ENCODE data around the gene TXNL1.

The TXNL1 gene

GRCh38 chr18:56562479-56562878 is 75.9 kb downstream of the TXNL1 start:
- Histone ChIP-seq H3K27me3 (ENCODE audit: insufficient read depth, poor library complexity, severe bottlenecking) (no peaks in the 10 kb centered on the region), H3K27ac (replicated peaks) (no peak overlapping the region), H3K4me3 (replicated peaks; ENCODE audit: insufficient read depth, low read length) (no peak overlapping the region)
- TF ChIP-seq SPI1 (IDR thresholded peaks at IDR 0.05; ENCODE audit: borderline replicate concordance, low read depth) (no peak), CTCF (IDR thresholded peaks at IDR 0.05; ENCODE audit: insufficient read depth, low read length) (no peak), REST (IDR thresholded peaks at IDR 0.05; ENCODE audit: insufficient replicate concordance, low read depth) (no peak), POLR2AphosphoS5 (IDR thresholded peaks at IDR 0.05; ENCODE audit: low read depth) (no peak), GABPA (IDR thresholded peaks at IDR 0.05; ENCODE audit: low read depth) (no peak)
- DNase-seq (ENCODE audit: low read depth in 1 of 2, low spot score in 1 of 2), result no peak

- TF ChIP-seq CTCF (IDR thresholded peaks at IDR 0.05; ENCODE audit: insufficient read depth, low read length) (no peak), POLR2AphosphoS5 (IDR thresholded peaks at IDR 0.05; ENCODE audit: low read depth) (no peak), GABPA (IDR thresholded peaks at IDR 0.05; ENCODE audit: low read depth) (no peak), REST (IDR thresholded peaks at IDR 0.05; ENCODE audit: insufficient replicate concordance, low read depth) (no peak), SPI1 (IDR thresholded peaks at IDR 0.05; ENCODE audit: borderline replicate concordance, low read depth) (peak; percentile 50; the same call in 1 of the 2 replicates)
- Histone ChIP-seq H3K27ac (replicated peaks) (no peak overlapping the region), H3K4me3 (replicated peaks; ENCODE audit: insufficient read depth, low read length) (no peak overlapping the region), H3K27me3 (ENCODE audit: insufficient read depth, poor library complexity, severe bottlenecking) (no peaks in the 10 kb centered on the region)
- no peak for DNase-seq (ENCODE audit: low read depth in 1 of 2, low spot score in 1 of 2)
Observed at GRCh38 chr18:56560992-56561391, 77.4 kb downstream of the TXNL1 start.

- Histone ChIP-seq H3K4me3 (replicated peaks; ENCODE audit: insufficient read depth, low read length) (no peak overlapping the region), H3K27ac (replicated peaks) (no peak overlapping the region), H3K27me3 (ENCODE audit: insufficient read depth, poor library complexity, severe bottlenecking) (no peaks in the 10 kb centered on the region)
- DNase-seq (ENCODE audit: low read depth in 1 of 2, low spot score in 1 of 2), result no peak
- TF ChIP-seq CTCF (IDR thresholded peaks at IDR 0.05; ENCODE audit: insufficient read depth, low read length), result no peak
- TF ChIP-seq POLR2AphosphoS5 (IDR thresholded peaks at IDR 0.05; ENCODE audit: low read depth), result no peak
- no peak for TF ChIP-seq GABPA (IDR thresholded peaks at IDR 0.05; ENCODE audit: low read depth)
- no peak for TF ChIP-seq SPI1 (IDR thresholded peaks at IDR 0.05; ENCODE audit: borderline replicate concordance, low read depth)
- TF ChIP-seq REST (IDR thresholded peaks at IDR 0.05; ENCODE audit: insufficient replicate concordance, low read depth), result no peak
Observed at GRCh38 chr18:56559044-56559443, 79.3 kb downstream of the TXNL1 start.

Data from HL-60 (cell line).